Activated effector memory CD4-positive, alpha-beta T cell treated with Interleukin-2 at 50 U/mL for 16 hours (primary cell): ENCODE measurements around the gene CYS1.
"Not testable (repeated sequence)": the region's sequence is repeated elsewhere in the genome, so short reads cannot be mapped to it uniquely, and the experiment has no call there.

Source experiments
- DNase-seq: peaks from one replicate; pipeline ENCODE4 v3.0.0-alpha.2; 2020

Gene CYS1

GRCh38 chr2:10045561-10046355 is 34.5 kb downstream of the CYS1 start:
- no peak for DNase-seq

DNA sequence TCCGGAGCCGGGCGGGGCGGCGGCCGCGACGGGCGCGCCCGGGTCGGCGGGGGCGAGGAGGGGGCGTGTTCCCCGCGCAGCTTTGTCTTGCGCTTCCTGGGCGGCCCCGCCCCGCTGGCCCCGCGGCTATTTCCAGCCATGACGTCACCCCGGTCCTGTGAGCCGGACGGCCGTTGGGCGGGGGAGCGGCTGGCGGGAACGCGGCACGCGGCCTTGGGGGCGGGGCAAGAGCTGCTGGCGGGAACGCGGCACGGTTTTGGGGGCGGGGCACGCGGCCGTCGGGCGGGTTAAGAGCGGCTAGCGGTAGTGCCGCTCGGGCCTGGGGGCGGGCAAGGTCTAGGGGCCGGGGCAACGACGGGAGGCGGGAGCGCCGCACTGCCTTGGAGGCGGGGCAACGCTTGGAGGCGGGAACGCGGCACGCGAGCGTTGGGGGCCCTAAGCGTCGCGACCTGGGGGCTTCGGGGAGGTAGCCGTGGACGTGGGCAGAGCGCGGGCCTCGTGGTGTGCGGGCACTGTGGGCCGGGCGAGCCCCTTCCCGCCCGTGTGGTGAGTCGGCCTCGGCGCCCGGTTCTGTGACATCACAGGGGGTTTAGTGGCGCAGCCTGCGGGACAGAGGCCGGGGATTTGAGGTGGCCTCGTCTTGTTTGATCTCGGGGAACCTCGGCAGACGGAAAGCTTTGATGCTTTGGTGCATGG is 36.2 kb downstream of the CYS1 start:
- DNase-seq: peak; percentile 82

- DNase-seq: peak; percentile 78
Measured at GRCh38 chr2:10043256-10043905, 36.8 kb downstream of the CYS1 start, which contains the start of gene KLF11. Gene KLF11 (plus strand): TSS chr2:10043550. CDS start chr2:10043717, 167 bp downstream.

GRCh38 chr2:10042301-10043161 is 37.7 kb downstream of the CYS1 start:
- peak; percentile 26 for DNase-seq

DNA sequence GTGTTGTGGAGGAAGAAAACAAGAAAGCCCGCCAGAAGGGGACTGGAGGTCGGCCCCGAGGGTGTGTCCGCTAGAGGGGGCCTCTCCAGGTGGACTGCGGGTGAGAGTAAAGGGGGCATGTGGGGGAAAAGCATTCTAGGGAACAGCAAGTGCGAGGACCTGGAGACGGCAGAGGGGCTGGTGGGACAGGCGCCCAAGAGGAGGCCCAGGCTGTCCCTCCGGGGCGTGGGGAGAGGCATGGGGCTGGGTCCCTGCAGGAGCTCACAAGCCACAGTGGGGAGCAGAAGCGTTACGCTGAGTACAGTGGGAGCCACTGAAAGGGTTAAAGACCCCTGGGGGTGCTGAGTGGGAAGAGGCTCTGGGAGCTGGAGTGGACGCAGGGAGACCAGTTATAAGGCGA is 38.5 kb downstream of the CYS1 start:
- no peak for DNase-seq

DNA sequence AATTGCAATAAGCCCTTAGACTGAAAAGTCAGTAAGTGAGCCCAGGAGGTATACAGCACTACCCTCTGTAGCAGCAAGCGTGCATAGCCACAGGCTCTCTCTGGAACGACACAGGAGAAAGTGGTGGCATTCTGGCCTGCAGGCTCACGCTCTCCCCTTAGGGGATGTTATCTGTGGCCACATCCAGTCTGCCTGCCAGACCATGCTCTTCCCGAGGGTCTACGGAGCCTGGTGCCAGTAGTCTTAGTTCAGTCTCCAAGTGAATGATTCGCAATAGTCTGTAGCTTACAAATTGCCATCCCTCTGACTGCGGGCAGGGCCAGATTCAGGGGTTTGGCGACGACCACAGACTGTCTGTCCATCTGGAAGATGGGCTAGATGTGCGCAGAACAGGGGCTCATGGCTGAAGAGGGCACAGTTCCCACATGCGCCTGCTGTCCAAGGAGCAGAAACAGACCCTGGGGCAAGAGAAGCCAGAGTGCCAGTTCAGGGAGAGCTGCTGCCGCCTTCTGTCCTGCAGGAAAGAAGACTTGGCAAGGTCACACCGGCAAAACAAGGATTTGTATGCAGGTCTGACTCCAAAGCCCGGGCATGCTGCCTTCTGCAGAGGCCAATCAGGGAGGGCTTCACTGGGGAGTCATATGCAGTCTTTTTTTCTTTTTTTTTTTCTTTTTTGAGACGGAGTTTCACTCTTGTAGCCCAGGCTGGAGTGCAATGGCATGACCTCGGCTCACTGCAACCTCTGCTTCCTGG is 40.4 kb downstream of the CYS1 start:
- no peak for DNase-seq

- no peak for DNase-seq
Measured at GRCh38 chr2:10038716-10039115, 41.5 kb downstream of the CYS1 start.

DNA sequence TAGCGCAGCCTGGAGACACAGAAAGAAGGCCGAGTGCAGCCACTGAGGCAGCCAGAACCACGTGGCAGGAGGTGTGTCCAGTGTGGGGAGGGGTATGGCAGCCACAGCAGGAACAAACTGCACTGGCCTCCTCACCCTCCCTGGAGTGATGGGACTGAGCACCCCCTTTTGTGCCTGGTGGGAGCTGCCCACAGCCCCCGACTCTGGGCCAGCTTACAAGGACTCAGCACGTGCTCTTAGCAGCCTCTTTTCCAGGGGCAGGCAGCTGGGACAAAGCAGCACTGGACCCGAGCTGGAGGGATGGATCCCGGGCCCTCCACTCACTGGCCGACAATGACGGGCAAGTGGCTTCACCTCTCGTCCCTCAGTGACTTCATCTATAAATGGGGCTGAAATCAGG is 42.1 kb downstream of the CYS1 start:
- DNase-seq: no peak

- peak; percentile 23 for DNase-seq
Measured at GRCh38 chr2:10036095-10036884, 43.9 kb downstream of the CYS1 start.

DNA sequence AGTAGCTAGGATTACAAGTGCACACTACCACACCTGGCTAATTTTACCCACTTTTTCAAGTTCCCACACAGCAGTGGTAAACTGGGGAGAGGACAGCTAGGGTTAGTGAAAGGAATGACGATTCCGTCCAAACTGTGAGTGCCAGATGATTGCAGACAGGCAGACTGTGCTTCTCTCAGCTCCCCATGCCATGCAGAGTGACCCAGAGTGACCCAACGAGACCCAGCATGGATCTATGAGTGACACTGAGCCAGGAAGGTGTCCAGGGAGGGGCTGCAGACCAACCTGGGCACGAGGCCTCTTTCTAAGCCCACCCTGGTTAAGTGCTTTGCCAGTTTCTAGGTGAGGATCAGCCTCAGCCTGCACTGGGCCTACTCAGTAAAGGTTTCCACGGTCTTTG is 44.6 kb downstream of the CYS1 start:
- no peak for DNase-seq

DNA sequence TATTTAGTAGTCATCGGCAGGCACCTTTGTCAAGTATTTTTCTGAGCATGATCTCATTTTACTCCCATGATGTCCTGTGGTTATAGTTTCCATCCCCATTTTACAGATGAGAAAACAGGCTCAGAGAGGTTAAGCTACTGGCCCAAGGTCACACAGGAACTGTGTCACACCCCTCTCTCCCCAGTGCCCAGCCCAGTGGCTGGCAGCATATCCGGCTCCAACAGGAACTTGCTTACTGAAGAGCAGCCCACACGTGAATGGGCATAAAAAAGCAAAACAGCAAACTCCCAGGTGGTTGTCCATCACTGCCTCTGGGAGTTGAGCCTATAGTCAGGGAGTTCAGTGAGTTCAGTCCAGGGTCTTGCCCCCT is 45.2 kb downstream of the CYS1 start:
- DNase-seq: no peak

DNA sequence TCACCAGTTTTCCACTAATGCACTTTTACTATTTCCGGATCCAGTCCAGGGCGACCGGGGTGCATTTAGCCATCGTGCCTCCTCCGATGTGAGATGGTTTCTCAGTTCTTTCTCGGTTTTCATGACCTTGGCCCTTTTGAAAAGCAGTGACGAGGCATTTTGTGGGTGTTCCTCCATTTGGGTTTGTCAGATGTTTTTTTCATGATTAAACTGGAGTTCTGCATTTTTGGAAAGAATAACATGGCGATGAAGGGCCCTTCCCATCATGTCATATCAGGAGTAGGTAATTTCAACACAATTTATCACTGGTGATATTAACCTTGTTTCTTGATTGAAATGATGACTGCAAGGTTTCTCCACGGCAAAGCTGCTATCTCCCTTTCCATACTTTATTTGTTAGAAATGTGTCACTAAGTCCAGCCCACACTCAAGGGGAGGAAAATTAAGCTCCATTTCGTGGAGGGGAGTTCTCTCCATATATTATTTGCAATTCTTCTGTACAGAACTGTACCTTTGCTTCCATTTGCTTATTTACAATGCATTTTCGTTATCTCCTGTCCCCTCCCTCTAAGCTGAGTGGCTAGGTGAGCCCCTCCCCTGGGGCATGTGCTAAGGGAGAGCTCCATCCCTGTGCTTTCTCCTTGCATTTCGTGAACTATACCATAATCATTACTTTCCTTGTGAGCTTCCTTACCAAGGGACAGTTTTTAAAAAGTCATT is 45.7 kb downstream of the CYS1 start:
- no peak for DNase-seq

- no peak for DNase-seq
Measured at GRCh38 chr2:10033251-10034006, 46.8 kb downstream of the CYS1 start.

DNA sequence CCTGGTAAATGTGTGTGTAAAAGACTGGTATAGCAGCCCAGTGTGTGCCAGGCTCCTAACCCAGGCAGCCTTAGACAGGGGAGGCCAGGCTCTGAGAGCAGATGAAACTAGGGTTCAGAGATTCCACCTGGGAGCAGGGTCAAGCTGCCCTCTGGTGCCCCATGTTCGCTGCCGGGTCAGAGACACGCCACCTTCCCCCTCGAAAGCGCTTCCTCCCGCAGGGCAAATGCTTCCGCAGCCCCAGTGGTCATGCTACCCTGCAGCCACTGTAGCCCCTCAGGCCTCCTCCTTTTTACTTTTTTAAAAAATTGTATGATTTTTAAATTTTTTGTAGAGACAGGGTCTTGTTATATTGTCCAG is 47.5 kb downstream of the CYS1 start:
- DNase-seq: no peak

DNA sequence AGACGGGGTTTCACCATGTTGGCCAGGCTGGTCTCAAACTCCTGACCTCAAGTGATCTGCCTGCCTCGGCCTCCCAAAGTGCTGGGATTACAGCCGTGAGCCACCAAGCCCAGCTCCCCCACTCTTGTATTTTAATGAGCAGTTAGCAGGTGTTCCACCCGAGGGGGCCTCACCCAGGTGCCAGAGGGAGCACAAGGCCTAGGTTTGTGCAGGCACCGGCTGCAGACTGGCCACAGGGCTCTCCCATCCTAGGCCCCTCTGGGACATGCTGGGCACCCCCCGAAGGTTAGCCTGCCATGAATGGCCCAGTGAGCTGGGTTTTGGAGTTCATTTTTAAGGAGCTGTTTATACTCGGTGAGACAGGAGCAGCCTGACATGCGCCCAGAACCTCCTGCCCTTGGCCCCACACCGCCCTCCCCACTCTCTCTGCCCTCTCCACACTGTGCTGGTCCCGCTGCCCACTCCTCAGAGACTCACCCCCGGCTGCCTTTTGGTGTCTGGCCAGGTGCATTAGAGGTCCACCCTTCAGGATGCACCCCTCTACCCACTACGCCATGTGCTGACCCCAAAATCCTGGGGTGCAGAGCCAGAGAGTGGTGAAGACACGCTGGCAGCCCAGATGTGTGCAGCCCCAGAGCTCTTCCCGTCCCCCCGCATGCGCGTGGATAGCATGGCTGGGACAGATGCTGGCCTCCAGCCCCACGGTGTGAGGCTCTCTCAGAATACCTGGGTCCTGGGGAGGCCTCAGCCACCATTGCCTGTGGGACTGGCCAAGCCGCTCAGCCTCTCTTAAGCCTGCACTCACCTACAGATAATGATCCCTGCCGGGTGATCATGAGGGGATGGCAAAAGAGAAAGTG is 48.1 kb downstream of the CYS1 start:
- DNase-seq: no peak

- not testable (repeated sequence) for DNase-seq
Measured at GRCh38 chr2:10030798-10031197, 49.4 kb downstream of the CYS1 start.

DNA sequence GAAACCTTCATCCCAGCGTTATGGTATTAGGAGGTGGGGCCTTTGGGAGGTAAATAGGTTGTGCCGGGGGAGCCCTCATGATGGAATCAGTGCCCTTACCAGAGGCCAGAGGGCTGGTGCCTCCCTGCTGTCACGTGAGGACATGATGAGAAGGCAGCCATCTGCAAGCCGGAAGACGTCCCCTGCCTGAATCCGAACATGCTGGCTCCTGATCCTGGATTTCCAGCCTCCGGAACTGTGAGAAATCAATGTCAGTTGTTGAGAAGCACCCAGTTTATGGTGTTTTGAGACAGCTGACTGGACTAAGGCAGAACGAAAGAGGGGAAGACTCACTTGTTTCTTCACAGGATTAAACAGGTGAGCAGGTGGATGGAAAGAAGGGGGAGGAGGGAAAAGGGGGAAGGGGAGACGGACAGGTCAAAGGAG is 49.9 kb downstream of the CYS1 start:
- no peak for DNase-seq

DNA sequence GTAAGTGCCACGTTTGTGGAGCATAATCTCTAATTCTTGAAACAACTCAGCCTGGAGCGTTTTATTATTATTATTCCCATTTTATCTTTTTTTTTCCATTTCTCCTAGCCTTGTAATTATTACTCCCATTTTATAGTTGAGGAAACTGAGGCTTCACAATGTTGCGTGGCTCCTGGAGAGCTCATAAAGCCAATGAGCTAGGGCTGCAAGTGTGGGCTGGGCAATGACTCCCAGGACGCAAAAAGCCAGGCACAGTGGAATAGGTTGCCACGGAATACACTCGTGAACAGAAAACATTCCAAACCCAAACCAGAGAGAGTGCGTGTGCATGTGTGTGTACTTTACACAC is 50.4 kb downstream of the CYS1 start:
- DNase-seq: no peak
